ENCODE measurements around the gene C6orf62. TPM values are rescaled to one million over a fixed set of nuclear protein-coding genes. Genes with fewer than 3 reads are reported as not detected.

The C6orf62 gene
- total and polyA plus RNA-seq, 2 donors (not counting 3 experiments of a cell fraction or from before 2014, with no cell fraction given): 36.5 to 129 TPM

DNA sequence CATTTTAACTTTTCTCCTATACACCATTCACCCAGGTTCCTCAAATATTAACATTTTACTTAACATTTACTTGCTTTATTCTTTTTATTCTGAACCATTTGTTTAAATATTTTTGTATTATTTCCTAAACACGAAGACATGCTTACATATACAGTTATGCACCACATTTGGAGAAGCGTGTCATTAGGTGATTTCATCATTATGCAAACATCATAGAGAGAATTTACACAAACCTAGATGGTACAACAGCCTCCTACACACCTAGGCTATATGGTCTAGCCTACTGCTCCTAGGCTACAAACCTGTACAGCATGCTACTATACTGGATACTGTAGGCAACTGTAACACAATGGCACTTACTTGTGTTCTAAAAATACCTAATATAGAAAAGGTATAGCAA is 58.8 kb downstream of the C6orf62 start:
- Histone ChIP-seq H3K9me1 (replicated peaks; ENCODE audit: control insufficient read depth, extremely low read depth, insufficient read depth, low read length) (no peaks in the 10 kb centered on the region), H3K27ac (ENCODE audit: insufficient read depth, low read depth, low read length) (no peak overlapping the region), H2AFZ (ENCODE audit: low read depth, low read length) (no peak overlapping the region), H3K9me3 (replicated peaks; ENCODE audit: control insufficient read depth, insufficient read depth, low read length) (no peaks in the 10 kb centered on the region), H3K9ac (replicated peaks; ENCODE audit: extremely low read depth, insufficient read depth, low read length) (no peak overlapping the region), H3K4me1 (ENCODE audit: control insufficient read depth, extremely low read depth, insufficient read depth, low read length) (peaks cover 7% of the 10 kb centered on the region), H4K20me1 (replicated peaks; ENCODE audit: control insufficient read depth, extremely low read depth, insufficient read depth, low read length) (no peaks in the 10 kb centered on the region), H3K4me2 (ENCODE audit: insufficient read depth, low read length) (no peak overlapping the region), H3K27me3 (ENCODE audit: control insufficient read depth in 2 of 2, insufficient read depth in 2 of 2, low read length in 2 of 2) (no peaks in the 10 kb centered on the region), H3K36me3 (ENCODE audit: control insufficient read depth in 2 of 2, extremely low read depth in 1 of 2, insufficient read depth in 2 of 2, low read length in 2 of 2) (peaks cover 4 to 7% of the 10 kb centered on the region in 2 experiments), H3K79me2 (ENCODE audit: control insufficient read depth, insufficient read depth, low read length) (peaks cover 12% of the 10 kb centered on the region), H3K4me3 (replicated peaks in 1 of 3; ENCODE audit: insufficient read depth in 1 of 3, low read depth in 1 of 3, low read length in 3 of 3) (no peak overlapping the region)
- dilution Hi-C loops (cut with MboI; ENCODE audit: extremely low pct_ligation_motif_present, low sequenced_read_pairs): no loop called here
- ChIA-PET CTCF (no interaction called here), POLR2A (no interaction called here)
- no TSS peak for BruUV-seq (replicated peaks)
- TF ChIP-seq JUN (IDR thresholded peaks at IDR 0.05; ENCODE audit: borderline replicate concordance, insufficient read depth, insufficient read length, low read depth) (no peak), FOS (IDR thresholded peaks at IDR 0.05; ENCODE audit: borderline replicate concordance, insufficient read depth, low read length) (no peak), POLR2AphosphoS5 (IDR thresholded peaks at IDR 0.05; ENCODE audit: insufficient read depth, low read depth, low read length) (no peak), EZH2 (IDR thresholded peaks at IDR 0.05; ENCODE audit: borderline replicate concordance, low read depth, low read length, severe bottlenecking) (no peak), POLR2A (IDR thresholded peaks at IDR 0.05; ENCODE audit: low read depth, low read length) (no peak), GATA2 (IDR thresholded peaks at IDR 0.05; ENCODE audit: insufficient read depth, insufficient read length, low read depth, low read length) (no peak), MYC (IDR thresholded peaks at IDR 0.05; ENCODE audit: low read depth, low read length) (no peak)
- TF ChIP-seq, protein P1, sequence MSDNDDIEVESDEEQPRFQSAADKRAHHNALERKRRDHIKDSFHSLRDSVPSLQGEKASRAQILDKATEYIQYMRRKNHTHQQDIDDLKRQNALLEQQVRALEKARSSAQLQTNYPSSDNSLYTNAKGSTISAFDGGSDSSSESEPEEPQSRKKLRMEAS (IDR thresholded peaks at IDR 0.05; ENCODE audit: insufficient read depth, insufficient read length): no peak
- TF ChIP-seq, protein P2, sequence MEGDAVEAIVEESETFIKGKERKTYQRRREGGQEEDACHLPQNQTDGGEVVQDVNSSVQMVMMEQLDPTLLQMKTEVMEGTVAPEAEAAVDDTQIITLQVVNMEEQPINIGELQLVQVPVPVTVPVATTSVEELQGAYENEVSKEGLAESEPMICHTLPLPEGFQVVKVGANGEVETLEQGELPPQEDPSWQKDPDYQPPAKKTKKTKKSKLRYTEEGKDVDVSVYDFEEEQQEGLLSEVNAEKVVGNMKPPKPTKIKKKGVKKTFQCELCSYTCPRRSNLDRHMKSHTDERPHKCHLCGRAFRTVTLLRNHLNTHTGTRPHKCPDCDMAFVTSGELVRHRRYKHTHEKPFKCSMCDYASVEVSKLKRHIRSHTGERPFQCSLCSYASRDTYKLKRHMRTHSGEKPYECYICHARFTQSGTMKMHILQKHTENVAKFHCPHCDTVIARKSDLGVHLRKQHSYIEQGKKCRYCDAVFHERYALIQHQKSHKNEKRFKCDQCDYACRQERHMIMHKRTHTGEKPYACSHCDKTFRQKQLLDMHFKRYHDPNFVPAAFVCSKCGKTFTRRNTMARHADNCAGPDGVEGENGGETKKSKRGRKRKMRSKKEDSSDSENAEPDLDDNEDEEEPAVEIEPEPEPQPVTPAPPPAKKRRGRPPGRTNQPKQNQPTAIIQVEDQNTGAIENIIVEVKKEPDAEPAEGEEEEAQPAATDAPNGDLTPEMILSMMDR (IDR thresholded peaks at IDR 0.05; ENCODE audit: extremely low read depth in 1 of 2, insufficient read depth in 1 of 2, low read depth in 1 of 2, low read length in 2 of 2): no peak
- intact Hi-C loops (cut with micrococcal nuclease): no loop called here
- FAIRE-seq (no peak), DNase-seq (ENCODE audit: low read depth, low spot score) (no peak)
